WTC11 (cell line): ENCODE data around the gene TPM2.

Experiments
- NFE2L1 ChIP-seq: sonication (generic); formaldehyde crosslinking; IDR thresholded peaks from 2 replicates; pipeline ENCODE4 v1.8.1; 2023; ENCODE audit warnings: missing genetic modification reagents
- NR3C1 ChIP-seq: sonication (generic); formaldehyde crosslinking; conservative IDR thresholded peaks from 2 replicates; pipeline ENCODE4 v1.8.1; 2023; ENCODE audit warnings: low read depth, mild to moderate bottlenecking, missing genetic modification reagents
- SMAD3 ChIP-seq: sonication (generic); formaldehyde crosslinking; IDR thresholded peaks from 2 replicates; pipeline ENCODE4 v1.8.0; 2022; ENCODE audit warnings: missing genetic modification reagents, mild to moderate bottlenecking, borderline replicate concordance
- TEAD4 ChIP-seq: sonication (generic); formaldehyde crosslinking; IDR thresholded peaks from 2 replicates; pipeline ENCODE4 v1.8.0; 2022; ENCODE audit warnings: mild to moderate bottlenecking, missing genetic modification reagents
- ZNF121 ChIP-seq: sonication (generic); formaldehyde crosslinking; IDR thresholded peaks from 2 replicates; pipeline ENCODE4 v1.8.0; 2023; ENCODE audit warnings: missing genetic modification reagents
- ZNF232 ChIP-seq: sonication (generic); formaldehyde crosslinking; IDR thresholded peaks from 2 replicates; pipeline ENCODE4 v1.8.0; 2022; ENCODE audit warnings: mild to moderate bottlenecking, missing genetic modification reagents
- TF ChIP-seq, protein P1 (sequence below): sonication (generic); formaldehyde crosslinking; IDR thresholded peaks from 2 replicates; pipeline ENCODE4 v1.8.0; 2022; ENCODE audit warnings: missing genetic modification reagents
- TF ChIP-seq, protein P2 (sequence below): fragments of 200-600 bp; IDR thresholded peaks from 2 replicates; pipeline ENCODE4 v1.8.0; 2022; ENCODE audit warnings: antibody characterized with exemption
- TF ChIP-seq, protein P3 (sequence below): fragments of 250-450 bp; sonication (Bioruptor Pico); IDR thresholded peaks from 2 replicates; pipeline ENCODE4 v1.9.0; 2021; ENCODE audit warnings: mild to moderate bottlenecking
- TF ChIP-seq, protein P4 (sequence below): sonication (generic); formaldehyde crosslinking; IDR thresholded peaks from 2 replicates; pipeline ENCODE4 v1.8.1; 2023; ENCODE audit warnings: mild to moderate bottlenecking, missing genetic modification reagents, borderline replicate concordance
- TF ChIP-seq, protein P5 (sequence below): sonication (generic); formaldehyde crosslinking; IDR thresholded peaks from 2 replicates; pipeline ENCODE4 v1.8.0; 2022; ENCODE audit warnings: mild to moderate bottlenecking, missing genetic modification reagents
- TF ChIP-seq, protein P6 (sequence below): sonication (generic); formaldehyde crosslinking; IDR thresholded peaks from 2 replicates; pipeline ENCODE4 v1.8.1; 2022; ENCODE audit warnings: mild to moderate bottlenecking, missing genetic modification reagents, moderate library complexity, borderline replicate concordance
- TF ChIP-seq, protein P7 (sequence below): sonication (generic); formaldehyde crosslinking; IDR thresholded peaks from 2 replicates; pipeline ENCODE4 v1.8.0; 2022; ENCODE audit warnings: mild to moderate bottlenecking, missing genetic modification reagents
- TF ChIP-seq, protein P8 (sequence below): fragments of 250-450 bp; sonication (Bioruptor Pico); IDR thresholded peaks from 2 replicates; pipeline ENCODE4 v1.9.0; 2021; ENCODE audit warnings: mild to moderate bottlenecking

DNA sequence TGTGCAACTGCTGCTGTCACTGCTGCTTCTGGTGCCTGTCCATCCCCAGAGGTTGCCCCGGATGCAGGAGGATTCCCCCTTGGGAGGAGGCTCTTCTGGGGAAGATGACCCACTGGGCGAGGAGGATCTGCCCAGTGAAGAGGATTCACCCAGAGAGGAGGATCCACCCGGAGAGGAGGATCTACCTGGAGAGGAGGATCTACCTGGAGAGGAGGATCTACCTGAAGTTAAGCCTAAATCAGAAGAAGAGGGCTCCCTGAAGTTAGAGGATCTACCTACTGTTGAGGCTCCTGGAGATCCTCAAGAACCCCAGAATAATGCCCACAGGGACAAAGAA, 15.7 kb downstream of the TPM2 start:
- TF ChIP-seq, protein P1, sequence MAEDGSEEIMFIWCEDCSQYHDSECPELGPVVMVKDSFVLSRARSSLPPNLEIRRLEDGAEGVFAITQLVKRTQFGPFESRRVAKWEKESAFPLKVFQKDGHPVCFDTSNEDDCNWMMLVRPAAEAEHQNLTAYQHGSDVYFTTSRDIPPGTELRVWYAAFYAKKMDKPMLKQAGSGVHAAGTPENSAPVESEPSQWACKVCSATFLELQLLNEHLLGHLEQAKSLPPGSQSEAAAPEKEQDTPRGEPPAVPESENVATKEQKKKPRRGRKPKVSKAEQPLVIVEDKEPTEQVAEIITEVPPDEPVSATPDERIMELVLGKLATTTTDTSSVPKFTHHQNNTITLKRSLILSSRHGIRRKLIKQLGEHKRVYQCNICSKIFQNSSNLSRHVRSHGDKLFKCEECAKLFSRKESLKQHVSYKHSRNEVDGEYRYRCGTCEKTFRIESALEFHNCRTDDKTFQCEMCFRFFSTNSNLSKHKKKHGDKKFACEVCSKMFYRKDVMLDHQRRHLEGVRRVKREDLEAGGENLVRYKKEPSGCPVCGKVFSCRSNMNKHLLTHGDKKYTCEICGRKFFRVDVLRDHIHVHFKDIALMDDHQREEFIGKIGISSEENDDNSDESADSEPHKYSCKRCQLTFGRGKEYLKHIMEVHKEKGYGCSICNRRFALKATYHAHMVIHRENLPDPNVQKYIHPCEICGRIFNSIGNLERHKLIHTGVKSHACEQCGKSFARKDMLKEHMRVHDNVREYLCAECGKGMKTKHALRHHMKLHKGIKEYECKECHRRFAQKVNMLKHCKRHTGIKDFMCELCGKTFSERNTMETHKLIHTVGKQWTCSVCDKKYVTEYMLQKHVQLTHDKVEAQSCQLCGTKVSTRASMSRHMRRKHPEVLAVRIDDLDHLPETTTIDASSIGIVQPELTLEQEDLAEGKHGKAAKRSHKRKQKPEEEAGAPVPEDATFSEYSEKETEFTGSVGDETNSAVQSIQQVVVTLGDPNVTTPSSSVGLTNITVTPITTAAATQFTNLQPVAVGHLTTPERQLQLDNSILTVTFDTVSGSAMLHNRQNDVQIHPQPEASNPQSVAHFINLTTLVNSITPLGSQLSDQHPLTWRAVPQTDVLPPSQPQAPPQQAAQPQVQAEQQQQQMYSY (CRISPR knock-in tag), result no peak
- TF ChIP-seq, protein P2, sequence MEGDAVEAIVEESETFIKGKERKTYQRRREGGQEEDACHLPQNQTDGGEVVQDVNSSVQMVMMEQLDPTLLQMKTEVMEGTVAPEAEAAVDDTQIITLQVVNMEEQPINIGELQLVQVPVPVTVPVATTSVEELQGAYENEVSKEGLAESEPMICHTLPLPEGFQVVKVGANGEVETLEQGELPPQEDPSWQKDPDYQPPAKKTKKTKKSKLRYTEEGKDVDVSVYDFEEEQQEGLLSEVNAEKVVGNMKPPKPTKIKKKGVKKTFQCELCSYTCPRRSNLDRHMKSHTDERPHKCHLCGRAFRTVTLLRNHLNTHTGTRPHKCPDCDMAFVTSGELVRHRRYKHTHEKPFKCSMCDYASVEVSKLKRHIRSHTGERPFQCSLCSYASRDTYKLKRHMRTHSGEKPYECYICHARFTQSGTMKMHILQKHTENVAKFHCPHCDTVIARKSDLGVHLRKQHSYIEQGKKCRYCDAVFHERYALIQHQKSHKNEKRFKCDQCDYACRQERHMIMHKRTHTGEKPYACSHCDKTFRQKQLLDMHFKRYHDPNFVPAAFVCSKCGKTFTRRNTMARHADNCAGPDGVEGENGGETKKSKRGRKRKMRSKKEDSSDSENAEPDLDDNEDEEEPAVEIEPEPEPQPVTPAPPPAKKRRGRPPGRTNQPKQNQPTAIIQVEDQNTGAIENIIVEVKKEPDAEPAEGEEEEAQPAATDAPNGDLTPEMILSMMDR, result no peak
- no peak for TF ChIP-seq SMAD3 (CRISPR knock-in tag)
- TF ChIP-seq, protein P3, sequence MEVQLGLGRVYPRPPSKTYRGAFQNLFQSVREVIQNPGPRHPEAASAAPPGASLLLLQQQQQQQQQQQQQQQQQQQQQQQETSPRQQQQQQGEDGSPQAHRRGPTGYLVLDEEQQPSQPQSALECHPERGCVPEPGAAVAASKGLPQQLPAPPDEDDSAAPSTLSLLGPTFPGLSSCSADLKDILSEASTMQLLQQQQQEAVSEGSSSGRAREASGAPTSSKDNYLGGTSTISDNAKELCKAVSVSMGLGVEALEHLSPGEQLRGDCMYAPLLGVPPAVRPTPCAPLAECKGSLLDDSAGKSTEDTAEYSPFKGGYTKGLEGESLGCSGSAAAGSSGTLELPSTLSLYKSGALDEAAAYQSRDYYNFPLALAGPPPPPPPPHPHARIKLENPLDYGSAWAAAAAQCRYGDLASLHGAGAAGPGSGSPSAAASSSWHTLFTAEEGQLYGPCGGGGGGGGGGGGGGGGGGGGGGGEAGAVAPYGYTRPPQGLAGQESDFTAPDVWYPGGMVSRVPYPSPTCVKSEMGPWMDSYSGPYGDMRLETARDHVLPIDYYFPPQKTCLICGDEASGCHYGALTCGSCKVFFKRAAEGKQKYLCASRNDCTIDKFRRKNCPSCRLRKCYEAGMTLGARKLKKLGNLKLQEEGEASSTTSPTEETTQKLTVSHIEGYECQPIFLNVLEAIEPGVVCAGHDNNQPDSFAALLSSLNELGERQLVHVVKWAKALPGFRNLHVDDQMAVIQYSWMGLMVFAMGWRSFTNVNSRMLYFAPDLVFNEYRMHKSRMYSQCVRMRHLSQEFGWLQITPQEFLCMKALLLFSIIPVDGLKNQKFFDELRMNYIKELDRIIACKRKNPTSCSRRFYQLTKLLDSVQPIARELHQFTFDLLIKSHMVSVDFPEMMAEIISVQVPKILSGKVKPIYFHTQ, result no peak
- TF ChIP-seq NFE2L1, result no peak
- TF ChIP-seq, protein P4, sequence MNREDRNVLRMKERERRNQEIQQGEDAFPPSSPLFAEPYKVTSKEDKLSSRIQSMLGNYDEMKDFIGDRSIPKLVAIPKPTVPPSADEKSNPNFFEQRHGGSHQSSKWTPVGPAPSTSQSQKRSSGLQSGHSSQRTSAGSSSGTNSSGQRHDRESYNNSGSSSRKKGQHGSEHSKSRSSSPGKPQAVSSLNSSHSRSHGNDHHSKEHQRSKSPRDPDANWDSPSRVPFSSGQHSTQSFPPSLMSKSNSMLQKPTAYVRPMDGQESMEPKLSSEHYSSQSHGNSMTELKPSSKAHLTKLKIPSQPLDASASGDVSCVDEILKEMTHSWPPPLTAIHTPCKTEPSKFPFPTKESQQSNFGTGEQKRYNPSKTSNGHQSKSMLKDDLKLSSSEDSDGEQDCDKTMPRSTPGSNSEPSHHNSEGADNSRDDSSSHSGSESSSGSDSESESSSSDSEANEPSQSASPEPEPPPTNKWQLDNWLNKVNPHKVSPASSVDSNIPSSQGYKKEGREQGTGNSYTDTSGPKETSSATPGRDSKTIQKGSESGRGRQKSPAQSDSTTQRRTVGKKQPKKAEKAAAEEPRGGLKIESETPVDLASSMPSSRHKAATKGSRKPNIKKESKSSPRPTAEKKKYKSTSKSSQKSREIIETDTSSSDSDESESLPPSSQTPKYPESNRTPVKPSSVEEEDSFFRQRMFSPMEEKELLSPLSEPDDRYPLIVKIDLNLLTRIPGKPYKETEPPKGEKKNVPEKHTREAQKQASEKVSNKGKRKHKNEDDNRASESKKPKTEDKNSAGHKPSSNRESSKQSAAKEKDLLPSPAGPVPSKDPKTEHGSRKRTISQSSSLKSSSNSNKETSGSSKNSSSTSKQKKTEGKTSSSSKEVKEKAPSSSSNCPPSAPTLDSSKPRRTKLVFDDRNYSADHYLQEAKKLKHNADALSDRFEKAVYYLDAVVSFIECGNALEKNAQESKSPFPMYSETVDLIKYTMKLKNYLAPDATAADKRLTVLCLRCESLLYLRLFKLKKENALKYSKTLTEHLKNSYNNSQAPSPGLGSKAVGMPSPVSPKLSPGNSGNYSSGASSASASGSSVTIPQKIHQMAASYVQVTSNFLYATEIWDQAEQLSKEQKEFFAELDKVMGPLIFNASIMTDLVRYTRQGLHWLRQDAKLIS, result no peak
- TF ChIP-seq, protein P5, sequence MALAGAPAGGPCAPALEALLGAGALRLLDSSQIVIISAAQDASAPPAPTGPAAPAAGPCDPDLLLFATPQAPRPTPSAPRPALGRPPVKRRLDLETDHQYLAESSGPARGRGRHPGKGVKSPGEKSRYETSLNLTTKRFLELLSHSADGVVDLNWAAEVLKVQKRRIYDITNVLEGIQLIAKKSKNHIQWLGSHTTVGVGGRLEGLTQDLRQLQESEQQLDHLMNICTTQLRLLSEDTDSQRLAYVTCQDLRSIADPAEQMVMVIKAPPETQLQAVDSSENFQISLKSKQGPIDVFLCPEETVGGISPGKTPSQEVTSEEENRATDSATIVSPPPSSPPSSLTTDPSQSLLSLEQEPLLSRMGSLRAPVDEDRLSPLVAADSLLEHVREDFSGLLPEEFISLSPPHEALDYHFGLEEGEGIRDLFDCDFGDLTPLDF (CRISPR knock-in tag), result no peak
- TF ChIP-seq ZNF232 (CRISPR knock-in tag), result no peak
- no peak for TF ChIP-seq ZNF121 (CRISPR knock-in tag)
- no peak for TF ChIP-seq TEAD4 (CRISPR knock-in tag)
- TF ChIP-seq, protein P6, sequence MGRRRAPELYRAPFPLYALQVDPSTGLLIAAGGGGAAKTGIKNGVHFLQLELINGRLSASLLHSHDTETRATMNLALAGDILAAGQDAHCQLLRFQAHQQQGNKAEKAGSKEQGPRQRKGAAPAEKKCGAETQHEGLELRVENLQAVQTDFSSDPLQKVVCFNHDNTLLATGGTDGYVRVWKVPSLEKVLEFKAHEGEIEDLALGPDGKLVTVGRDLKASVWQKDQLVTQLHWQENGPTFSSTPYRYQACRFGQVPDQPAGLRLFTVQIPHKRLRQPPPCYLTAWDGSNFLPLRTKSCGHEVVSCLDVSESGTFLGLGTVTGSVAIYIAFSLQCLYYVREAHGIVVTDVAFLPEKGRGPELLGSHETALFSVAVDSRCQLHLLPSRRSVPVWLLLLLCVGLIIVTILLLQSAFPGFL, result no peak
- TF ChIP-seq, protein P7, sequence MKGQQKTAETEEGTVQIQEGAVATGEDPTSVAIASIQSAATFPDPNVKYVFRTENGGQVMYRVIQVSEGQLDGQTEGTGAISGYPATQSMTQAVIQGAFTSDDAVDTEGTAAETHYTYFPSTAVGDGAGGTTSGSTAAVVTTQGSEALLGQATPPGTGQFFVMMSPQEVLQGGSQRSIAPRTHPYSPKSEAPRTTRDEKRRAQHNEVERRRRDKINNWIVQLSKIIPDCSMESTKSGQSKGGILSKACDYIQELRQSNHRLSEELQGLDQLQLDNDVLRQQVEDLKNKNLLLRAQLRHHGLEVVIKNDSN (CRISPR knock-in tag), result no peak
- TF ChIP-seq NR3C1 (CRISPR knock-in tag), result no peak
- TF ChIP-seq, protein P8, sequence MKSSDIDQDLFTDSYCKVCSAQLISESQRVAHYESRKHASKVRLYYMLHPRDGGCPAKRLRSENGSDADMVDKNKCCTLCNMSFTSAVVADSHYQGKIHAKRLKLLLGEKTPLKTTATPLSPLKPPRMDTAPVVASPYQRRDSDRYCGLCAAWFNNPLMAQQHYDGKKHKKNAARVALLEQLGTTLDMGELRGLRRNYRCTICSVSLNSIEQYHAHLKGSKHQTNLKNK (CRISPR knock-in tag), result no peak
